ENCODE data around the gene SWSAP1. TPM values are rescaled to one million over a fixed set of nuclear protein-coding genes. Genes with fewer than 3 reads are reported as not detected.

The SWSAP1 gene
- total RNA-seq, 1 experiment from 2014 or later: 2.4 TPM

DNA sequence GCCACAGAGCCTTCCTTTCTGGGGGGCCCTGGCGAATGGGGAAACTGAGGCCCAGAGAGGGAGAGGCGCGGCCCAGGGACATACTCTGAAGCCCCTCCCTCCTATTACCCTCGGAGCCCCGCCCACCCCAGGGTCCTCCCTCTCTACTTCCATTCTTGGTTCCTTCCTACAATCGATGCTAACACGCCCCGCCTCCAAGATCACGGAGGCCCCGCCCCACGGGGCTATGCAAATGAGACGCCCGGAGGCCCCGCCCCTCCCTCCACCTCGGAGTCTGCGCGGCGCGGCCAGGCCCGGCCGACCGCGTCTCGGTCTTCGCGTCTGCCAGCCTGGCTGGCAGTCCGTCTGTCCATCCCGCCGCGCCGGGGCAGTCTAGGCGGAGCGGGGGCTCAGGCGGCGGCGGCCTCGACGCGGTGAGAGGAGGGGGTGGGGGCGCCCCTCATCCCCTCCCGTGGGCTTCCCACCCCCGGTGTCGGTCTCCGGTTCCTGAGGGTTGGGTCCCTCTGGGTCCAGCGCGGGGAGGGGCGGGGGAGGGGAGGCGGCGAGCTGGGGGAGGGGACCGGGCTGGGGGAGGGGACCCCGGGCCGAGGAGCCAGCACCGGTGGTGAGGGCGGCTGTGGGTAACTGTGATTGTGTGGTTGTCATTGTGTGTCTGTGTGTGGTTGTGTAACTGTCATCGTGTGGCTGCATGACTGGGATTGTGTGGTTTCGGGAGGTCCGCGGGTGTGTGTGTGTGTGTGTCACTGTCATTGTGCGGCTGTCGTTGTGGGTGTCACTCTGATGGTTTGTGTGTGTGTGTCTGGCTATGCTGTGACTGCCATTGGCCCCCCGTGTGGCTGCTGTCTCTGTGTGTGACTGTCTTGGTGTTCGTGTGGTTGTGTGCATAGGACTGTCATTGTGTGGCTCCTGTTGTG, 19.0 kb upstream of the SWSAP1 start, which contains the start of gene PLPPR2:
Gene PLPPR2, plus strand, starts transcription at position 273 of the 914 bp plus-strand sequence. CDS start 2,242 bp downstream, outside the sequence.
- DNase-seq (ENCODE audit: low read depth): peak; percentile 89

DNA sequence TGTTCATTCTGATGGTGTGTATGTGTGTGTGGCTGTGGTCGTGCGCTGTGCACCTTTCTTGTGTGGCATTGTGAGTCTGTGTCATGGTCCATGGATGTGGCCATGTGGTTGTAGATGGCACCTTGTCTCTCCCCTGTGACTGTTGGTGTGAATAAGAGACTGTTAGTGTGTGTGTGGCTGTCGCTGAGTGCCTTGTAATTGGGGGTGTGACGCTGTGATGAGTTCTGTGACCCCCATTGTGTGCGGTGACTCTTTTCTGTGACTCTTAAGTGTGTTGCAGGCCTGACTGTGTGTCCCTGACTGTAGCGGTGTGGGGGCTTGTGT, 18.4 kb upstream of the SWSAP1 start:
- no peak for DNase-seq (ENCODE audit: low read depth)

DNA sequence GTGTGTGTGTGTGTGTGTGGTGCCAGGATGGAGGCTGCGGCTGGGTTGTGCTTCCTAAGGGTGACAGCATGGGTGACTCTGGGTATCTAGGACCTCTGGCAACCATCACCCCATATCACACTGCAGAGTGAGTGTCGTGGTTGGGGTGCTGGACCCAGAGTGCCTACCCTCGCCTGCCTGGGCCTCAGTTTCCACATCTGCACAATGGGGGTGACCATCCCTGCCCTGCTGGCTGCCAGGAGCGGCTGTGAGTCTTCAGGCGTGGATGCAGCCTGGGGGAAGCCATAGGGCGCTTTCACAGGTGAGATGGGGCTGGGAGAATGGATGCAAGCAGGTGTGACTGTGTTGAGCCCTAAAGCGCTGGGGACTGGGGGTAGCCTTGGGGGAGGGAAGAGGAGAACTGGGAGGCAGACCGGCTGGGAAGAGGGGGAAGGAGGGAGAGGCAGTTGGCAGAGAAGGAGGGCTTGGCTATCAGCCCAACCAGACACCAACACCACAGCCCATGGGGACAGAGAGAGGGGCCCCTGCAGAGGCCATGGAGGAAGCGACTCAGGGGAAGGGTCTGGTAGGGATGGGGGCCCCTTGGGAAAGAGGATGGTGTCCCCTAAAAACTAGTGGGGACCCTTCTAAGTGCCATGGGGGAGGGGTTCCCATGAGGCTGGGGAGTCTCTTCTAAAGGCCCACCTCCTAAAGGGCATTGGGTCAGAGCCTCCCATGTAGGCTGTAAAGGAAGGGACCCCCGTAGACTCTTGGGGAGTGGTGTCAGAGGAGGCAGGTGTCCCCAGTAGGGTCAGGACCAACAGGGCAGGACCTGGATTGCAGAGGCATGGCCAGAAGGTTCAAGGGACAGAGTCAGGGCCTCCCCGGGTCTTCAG, 17.6 kb upstream of the SWSAP1 start:
- no peak for DNase-seq (ENCODE audit: low read depth)

DNA sequence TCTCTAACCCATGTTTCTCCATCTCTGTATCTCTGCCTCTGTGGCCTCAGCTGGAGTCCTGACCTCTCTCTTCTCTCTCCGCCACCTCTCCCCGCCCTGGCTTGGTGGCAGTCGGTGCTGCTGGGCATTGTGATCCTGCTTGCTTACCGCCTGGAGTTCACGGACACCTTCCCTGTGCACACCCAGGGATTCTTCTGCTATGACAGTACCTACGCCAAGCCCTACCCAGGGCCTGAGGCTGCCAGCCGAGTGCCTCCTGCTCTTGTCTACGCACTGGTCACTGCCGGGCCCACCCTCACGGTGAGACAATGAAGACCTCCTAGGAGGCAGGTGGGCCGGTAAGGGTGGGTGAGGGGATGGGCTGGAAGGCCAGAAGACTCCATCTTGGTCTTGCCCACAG, 15.0 kb upstream of the SWSAP1 start:
- DNase-seq (ENCODE audit: low read depth): no peak

DNA sequence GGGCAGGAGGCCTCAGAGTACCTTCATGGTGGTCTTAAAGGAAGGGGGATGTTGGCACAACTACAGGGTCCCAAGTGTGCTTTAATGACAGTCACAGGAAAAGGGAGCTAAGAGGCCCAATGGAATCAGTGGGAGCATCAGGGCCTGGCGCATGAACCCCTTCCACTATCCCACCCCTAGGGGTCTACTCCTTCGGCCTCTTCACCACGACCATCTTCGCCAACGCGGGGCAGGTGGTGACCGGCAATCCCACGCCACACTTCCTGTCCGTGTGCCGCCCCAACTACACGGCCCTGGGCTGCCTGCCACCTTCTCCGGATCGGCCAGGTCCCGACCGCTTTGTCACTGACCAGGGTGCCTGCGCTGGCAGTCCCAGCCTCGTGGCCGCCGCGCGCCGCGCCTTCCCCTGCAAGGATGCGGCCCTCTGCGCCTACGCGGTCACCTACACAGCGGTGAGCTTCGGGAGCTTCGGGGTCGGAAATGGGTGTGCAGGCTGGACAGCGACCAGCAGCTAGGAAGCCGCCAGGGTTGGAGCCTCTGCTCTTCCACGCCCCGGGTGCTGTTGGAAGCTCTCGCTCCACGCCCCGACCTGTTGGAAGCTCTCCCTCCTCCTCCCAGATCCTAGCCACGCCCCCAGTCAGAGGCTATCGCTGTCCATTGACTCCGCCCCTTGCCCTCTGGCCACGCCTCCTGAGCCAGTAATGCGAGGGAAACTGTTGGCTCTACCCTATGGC, 13.3 kb upstream of the SWSAP1 start:
- DNase-seq (ENCODE audit: low read depth): no peak

DNA sequence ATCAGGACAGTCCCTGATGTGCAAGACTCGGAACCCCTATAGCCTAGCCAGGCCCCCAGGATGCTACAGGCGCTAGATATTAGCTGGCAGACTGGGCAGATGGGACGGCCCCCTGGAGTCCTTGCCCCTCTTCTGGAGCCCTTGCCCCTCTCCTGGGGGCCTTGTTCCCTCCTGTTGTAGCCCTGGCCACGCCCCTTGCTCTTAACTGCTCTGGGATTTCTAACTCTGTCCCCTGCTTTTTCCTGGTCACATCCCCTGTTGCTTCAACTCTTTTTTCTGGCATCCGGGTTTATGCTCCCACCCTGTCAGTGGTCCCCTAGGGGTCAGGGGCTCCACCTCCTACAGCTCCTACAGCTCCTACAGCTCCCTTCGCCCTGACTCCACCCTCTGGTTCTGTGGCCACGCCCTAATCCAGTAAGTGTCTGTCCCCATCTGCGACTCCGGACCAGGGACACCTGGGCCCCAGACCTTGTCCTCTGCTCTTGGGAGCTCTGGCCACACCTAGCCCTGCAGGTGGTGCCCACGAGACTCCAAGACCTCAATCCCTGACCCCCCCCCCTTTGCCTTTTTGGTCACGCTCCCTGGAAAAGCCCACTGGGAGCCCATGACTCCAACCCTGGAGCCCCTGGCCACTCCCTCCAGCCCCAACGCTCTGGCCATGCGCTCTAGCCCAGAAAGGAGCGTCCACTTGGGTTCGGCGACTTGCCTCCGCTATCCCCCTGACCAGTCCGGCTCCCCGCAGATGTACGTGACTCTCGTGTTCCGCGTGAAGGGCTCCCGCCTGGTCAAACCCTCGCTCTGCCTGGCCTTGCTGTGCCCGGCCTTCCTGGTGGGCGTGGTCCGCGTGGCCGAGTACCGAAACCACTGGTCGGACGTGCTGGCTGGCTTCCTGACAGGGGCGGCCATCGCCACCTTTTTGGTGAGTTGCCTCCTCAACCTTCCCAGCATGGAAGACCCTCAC, 12.4 kb upstream of the SWSAP1 start:
- DNase-seq (ENCODE audit: low read depth): no peak

DNA sequence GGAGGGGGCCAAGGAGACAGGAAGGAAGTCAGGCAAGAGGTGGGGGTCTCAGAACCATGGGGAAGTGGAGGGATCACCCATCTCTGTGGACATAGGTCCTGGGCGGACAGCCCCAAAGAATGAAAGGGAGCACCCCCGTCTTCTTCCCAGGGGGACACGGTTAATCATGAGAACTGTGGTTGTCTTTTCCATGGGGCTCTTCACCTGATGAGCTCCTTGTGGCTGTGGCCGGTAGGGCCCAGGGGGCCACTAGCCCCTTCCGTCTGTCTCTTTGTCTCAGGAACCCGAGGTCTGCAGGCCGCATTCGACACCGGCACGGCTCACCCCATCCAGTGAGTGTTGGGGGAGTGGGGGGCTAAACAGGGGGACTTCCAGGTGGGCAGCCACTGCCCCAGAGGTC, 10.6 kb upstream of the SWSAP1 start:
- DNase-seq (ENCODE audit: low read depth): no peak

DNA sequence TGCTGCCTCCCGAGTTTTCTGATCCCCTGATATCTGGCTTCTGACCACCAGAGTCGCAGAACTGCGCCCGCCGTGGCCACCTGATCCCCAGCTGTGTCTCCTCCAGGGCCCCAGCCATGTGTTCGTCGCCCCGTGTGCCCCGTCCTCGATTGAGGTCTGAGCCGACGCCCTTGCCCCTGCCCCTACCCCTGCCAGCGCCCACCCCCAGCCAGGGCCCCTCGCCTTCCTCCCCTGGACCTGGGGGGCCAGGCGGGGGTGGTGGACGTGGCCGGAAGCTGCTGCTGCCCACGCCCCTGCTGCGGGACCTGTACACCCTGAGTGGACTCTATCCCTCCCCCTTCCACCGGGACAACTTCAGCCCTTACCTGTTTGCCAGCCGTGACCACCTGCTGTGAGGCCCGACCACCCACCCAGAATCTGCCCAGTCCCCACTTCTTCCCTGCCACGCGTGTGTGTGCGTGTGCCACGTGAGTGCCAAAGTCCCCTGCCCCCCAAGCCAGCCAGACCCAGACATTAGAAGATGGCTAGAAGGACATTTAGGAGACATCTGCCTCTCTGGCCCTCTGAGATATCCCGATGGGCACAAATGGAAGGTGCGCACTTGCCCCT, 10.1 kb upstream of the SWSAP1 start:
- DNase-seq (ENCODE audit: low read depth): no peak

DNA sequence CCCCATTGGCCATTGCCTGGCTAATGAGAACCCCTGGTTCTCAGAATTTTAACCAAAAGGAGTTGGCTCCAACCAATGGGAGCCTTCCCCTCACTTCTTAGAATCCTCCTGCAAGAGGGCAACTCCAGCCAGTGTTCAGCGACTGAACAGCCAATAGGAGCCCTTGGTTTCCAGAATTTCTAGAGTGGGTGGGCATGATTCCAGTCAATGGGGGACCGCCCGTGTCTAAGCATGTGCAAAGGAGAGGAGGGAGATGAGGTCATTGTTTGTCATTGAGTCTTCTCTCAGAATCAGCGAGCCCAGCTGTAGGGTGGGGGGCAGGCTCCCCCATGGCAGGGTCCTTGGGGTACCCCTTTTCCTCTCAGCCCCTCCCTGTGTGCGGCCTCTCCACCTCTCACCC, 9.5 kb upstream of the SWSAP1 start:
- no peak for DNase-seq (ENCODE audit: low read depth)

DNA sequence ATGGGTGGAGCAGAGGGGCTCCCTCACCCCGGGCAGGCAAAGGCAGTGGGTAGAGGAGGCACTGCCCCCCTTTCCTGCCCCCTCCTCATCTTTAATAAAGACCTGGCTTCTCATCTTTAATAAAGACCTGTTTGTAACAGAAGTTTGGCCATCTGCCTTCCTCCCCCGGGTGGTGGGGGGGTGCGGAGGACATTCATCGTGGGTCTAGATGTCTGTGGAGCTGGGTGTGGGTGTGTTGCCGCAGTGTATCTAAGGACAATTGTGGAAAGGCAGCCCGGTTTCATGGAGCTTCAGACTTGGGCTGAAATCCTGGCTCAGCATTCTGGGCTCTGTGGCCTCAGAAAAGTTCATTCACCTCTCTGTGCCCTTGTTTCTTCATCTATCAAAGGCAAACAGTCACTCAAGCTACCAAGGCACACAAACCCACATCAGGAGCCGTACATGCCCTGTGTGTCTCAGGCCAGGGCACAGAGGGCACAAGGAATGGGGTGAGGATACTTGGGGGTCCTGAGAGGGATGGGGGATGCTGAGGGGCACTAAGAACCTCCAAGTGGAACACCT, 8.8 kb upstream of the SWSAP1 start:
- DNase-seq (ENCODE audit: low read depth): no peak

DNA sequence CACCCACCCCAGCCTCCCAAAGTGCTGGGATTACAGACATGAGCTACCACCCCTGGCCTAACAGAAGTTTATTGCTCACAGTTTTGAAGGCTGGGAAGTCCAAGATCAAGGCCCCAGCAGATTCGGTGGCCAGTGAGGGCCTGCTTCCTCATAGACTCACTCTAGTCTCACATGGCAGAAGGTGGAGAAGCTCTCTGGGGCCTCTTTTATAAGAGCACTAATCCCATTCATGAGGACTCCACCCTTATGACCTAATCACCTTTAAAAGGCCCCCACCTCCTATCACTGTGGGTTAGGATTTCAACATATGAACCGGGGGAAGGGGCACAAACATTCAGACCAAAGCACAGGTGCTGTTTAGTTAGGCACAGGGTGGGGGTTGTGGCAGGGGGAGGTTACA, 6.9 kb upstream of the SWSAP1 start:
- no peak for DNase-seq (ENCODE audit: low read depth)

DNA sequence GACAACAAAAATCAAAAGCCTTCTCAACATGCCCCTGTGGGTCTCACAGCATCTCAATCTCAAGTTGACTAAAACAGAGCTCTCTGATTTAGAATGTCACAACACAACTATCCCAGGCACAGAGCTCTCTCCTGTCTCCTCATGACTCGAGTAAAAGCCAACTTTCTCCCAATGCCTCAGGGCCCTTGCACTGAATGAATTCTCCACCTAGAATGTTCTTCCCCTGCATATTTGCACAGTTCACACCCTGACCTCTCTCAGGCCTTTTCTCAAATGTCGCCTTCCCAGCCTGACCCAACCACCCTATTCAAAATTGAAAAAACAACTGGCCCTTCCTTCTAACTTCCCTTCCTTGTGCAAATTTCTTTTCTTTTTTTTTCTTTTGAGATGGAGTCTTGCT, 3.7 kb upstream of the SWSAP1 start:
- DNase-seq (ENCODE audit: low read depth): no peak

DNA sequence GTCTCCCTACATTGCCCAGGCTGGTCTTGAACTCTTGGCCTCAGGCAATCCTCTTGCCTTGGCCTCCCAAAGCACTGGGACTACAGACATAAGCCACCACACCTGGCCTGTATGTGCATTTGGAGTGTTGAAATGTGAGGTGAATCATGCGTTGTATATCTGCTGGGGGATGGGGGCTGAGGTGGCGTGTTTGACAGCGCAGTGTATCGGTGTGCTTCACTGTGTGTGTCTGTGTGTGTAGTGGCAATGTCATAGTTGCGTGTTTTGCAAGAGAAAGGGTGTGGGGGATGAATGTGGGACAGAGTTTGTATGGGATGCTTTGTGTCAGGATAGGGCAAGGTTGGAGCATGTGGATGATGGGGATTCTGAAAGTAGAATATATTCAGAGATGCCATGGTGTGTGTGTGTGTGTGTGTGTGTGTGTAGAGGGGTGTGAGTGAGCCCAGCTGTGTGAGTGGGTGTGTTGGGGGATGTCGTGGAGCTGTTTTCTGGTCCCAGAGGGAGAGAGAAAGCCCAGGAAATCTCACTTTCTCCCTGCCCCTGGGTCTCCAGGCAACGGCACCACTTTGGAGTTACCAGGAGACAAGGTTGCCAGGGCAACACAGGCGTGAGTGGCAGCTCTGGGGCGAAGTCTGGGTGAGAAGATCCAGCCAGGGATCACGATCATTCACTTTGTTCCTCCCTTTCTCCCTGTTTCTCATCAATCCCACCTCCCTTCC, 1.1 kb upstream of the SWSAP1 start:
- DNase-seq (ENCODE audit: low read depth): peak; percentile 73

DNA sequence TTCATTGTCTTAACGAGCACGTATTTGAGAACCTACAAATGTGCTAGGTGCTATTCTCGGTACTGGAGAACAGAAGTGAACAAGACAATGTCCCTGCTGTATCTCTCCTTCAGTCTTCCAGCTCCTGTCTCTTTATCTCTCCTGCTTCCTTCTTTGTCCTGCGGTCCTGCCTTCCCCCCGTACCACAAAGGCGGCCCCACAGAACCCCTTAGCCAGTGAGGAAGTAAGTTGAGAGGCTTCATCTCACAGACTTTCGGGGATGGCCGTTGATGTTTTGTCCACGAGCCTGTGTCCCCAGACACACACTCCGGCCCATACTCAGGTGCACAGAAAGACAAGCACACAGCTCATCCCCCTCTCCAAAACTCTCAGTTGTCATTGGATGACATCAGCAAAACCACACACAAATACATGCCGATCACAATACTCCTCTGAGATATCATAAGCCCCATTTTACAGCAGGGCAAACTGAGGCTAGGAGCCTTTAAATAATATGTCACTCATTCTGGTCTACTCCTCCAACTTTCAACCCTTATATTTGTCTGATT, 507 bp upstream of the SWSAP1 start:
- no peak for DNase-seq (ENCODE audit: low read depth)

DNA sequence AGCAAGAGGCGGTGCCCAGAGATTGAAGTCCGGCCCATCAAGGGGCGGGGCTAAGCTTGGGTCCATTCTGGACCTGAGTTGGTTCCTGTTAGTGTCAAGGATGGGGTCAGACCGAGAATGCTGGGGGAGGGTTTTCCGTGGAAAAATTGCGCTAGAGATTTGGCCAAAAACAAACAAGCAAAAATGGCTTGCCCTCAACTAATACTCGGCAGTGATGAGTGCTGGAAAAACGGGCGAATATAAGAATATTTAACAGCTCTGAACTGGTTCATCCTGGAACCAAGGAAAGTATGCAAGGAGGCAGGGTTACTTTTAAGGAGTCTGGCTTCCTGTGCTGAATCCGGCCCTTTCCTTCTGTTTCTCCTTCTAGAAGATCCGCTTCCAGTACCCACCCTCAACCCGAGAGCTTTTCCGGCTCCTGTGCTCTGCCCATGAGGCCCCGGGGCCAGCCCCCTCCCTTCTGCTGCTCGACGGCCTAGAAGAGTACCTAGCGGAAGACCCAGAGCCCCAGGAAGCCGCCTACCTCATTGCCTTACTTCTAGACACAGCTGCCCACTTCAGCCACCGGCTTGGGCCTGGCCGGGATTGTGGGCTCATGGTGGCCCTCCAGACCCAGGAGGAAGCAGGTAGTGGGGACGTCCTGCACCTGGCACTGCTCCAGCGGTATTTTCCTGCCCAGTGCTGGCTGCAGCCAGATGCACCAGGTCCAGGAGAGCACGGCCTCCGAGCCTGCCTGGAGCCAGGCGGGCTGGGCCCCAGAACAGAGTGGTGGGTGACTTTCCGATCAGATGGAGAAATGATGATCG, 880 bp downstream of the SWSAP1 start:
- peak; percentile 32 for DNase-seq (ENCODE audit: low read depth)

DNA sequence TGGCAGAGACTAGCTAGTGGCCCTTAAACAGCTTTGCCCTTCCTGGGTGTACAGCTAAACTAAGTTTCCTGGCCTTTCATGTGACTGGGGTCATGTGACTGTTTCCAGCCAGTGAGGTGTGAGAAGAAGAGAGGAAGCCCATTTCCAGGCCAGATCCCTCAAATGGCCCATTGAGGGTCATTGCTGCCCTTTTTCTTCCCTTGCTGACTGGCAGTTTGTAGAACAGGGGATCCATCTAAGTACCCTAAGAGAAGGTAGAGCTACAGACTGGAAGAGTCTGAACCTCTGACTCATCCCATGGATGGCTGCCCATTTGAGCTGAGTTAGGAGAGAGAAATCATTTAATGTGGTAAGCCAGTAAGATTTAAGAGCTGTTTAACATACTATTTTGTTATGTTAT, 2.8 kb downstream of the SWSAP1 start:
- DNase-seq (ENCODE audit: low read depth): peak; percentile 96

DNA sequence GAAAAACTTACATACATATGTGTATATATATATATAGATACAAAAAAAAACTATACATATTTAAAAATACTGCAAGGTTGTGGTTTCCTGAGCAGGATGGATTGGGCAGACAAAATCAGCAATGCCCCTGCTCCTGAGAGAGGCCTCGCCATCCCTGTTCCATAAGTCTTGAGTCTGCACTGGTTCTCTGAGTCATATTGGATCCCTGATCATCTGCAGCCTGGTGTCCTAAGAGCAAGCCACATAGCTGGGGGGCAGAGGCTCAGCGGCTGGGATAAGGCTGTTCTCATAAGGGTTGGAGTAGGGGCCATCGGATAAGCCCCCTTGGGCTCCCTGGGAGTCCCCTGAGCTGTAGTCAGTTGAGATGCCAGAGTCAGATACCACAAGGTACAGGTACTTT, 3.3 kb downstream of the SWSAP1 start:
- DNase-seq (ENCODE audit: low read depth): peak; percentile 68
